Spleen (tissue), 11 donors: ENCODE data around the gene WDR41. TPM values are rescaled to one million over a fixed set of nuclear protein-coding genes. Genes with fewer than 3 reads are reported as not detected.

ENCODE experiments used
- DNase-seq: peaks from one replicate; pipeline ENCODE4 v3.0.0-alpha.2; 2020
- H3K27ac ChIP-seq, 8 donors: fragments of 200-600 bp; sonication (generic) in 7 of 8; 1 replicate in 4 of 8; 2 replicates in 4 of 8; pipeline versions ENCODE4 v1.5.0 to v1.8.0; 2016 to 2021; ENCODE audit warnings: inconsistent platforms in 4 of 8, mild to moderate bottlenecking in 4 of 8, moderate library complexity in 1 of 8
- H3K27me3 ChIP-seq, 7 donors: fragments of 200-600 bp; sonication (generic) in 6 of 7; replicated peaks in 1 of 7; 1 replicate in 4 of 7; 2 replicates in 3 of 7; pipeline versions ENCODE4 v1.5.0 to v1.8.0; 2016 to 2021; ENCODE audit warnings: inconsistent platforms in 3 of 7, mild to moderate bottlenecking in 1 of 7
- H3K36me3 ChIP-seq, 6 donors: fragments of 200-600 bp; sonication (generic) in 5 of 6; 1 replicate in 4 of 6; 2 replicates in 2 of 6; pipeline versions ENCODE4 v1.5.0 to v1.8.0; 2016 to 2021; ENCODE audit warnings: inconsistent platforms in 2 of 6
- H3K4me1 ChIP-seq, 6 donors: fragments of 200-600 bp; sonication (generic) in 5 of 6; 1 replicate in 3 of 6; 2 replicates in 3 of 6; pipeline versions ENCODE4 v1.5.0 to v1.8.0; 2016 to 2021; ENCODE audit warnings: inconsistent platforms in 3 of 6
- H3K4me3 ChIP-seq, 8 donors: fragments of 200-600 bp; sonication (generic) in 7 of 8; 1 replicate in 4 of 8; 2 replicates in 4 of 8; pipeline versions ENCODE4 v1.5.0 to v1.8.0; 2016 to 2021; ENCODE audit warnings: inconsistent platforms in 4 of 8, mild to moderate bottlenecking in 4 of 8, moderate library complexity in 2 of 8
- H3K9me3 ChIP-seq, 8 donors: fragments of 200-600 bp; sonication (generic) in 7 of 8; 1 replicate in 4 of 8; 2 replicates in 4 of 8; pipeline versions ENCODE4 v1.5.0 to v1.8.0; 2016 to 2021; ENCODE audit warnings: inconsistent platforms in 4 of 8
- CTCF ChIP-seq, 11 experiments: fragments of 200-600 bp in 7 of 11; fragments of 450-650 bp in 4 of 11; sonication (generic) in 4 of 11; IDR thresholded peaks in 8 of 11; conservative IDR thresholded peaks in 3 of 11; 1 replicate in 7 of 11; 2 replicates in 4 of 11; pipeline versions ENCODE4 v1.4.0 to v1.8.0; 2016 to 2021; ENCODE audit warnings: antibody characterized with exemption in 11 of 11, inconsistent platforms in 4 of 11, mild to moderate bottlenecking in 1 of 11
- POLR2A ChIP-seq, 3 donors: fragments of 450-650 bp; IDR thresholded peaks; one replicate each; pipeline ENCODE4 v1.5.1; 2017; ENCODE audit warnings: antibody characterized with exemption in 3 of 3, mild to moderate bottlenecking in 1 of 3
- POLR2AphosphoS5 ChIP-seq, 3 donors: sonication (generic); formaldehyde crosslinking; IDR thresholded peaks; one replicate each; pipeline ENCODE4 v1.5.1; 2017; ENCODE audit warnings: antibody characterized with exemption in 3 of 3
- WGBS, 5 donors: extraction: QIAGEN DNeasy Blood & Tissue Kit in 3 of 5; methylation state at CpG; one replicate each; pipeline versions ENCODE4 v1.1.5 to v1.1.7; 2013 to 2018; 5-methylcytosine and 5-hydroxymethylcytosine counted together
- intact Hi-C: fragments of 100-400 bp; cut with DNase I; formaldehyde crosslinking; loops from one replicate; pipeline ENCODE4 v1.15.0; 2023; ENCODE audit warnings: low total_unique reads
- polyA plus RNA-seq, 3 donors: library from polyadenylated mRNA; stranded (reverse); fragments of 200-250 nt; gene quantifications; one replicate each; pipeline ENCODE4 v1.2.1, GENCODE V29; 2013
- total RNA-seq, 7 donors: library from RNA; depleted of rRNA in 3 of 7; stranded (reverse); fragments of >200 nt in 3 of 7; fragmentation: NEBNext Ultra II Directional in 4 of 7; extraction: Animal tissue kit (Norgen Biotek cat#: 25700) in 4 of 7; gene quantifications; one replicate each; pipeline versions ENCODE4 v1.1.0 to v1.2.1, GENCODE V29; 2016 to 2021
- donor health status: healthy with polysubstance abuse.
- donor health status: DM: no; HTN: no; CAD: no; lungs with moderate emphysema.
- donor health status: DM: no; HTN: no; CAD: no.
- donor health status: Bipolar disorder and iron deficiency.
- donor health status: healthy.
- donor health status: DM: no; HTN: no; CAD: no.
- donor health status: DM: yes; HTN: yes; CAD: no.

The WDR41 gene
- total and polyA plus RNA-seq, 10 donors = 11.0 to 54.0 (median 35.7) TPM

DNA sequence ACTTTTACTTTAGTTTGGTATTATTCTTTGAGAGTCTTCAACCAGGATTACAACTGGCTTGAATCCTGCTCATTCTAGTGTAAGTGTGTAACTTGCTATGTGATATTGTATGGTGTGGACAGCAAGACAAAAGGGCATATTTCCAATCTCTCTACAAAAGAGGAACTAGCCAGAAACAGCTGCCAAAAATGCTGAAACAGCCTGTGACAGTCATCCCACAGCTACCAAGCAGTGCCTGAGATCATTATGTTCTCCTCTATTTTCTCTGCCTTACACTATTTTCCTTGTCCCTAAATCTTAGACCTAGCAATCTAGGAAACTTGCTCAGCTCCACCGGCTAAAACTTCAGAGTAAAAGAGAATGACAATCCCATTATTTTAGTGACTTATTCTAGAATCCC is 42.8 kb downstream of the WDR41 start:
- DNase-seq = no peak
- peaks cover 0 to 98% (median 26%) of the 10 kb centered on the region in 6 donors for H3K36me3 ChIP-seq
- no peaks in the 10 kb centered on the region for H3K27me3 ChIP-seq
- H3K27ac ChIP-seq = no peak overlapping the region
- intact Hi-C loops = no loop called here
- 43 to 73% (median 59%) methylated on average over 1 of the region's 1 CpG for WGBS, 5 donors
- no peak for TF ChIP-seq POLR2AphosphoS5 (IDR thresholded peaks at IDR 0.05)
- no peak for TF ChIP-seq CTCF (IDR thresholded peaks at IDR 0.05 in 8 of 11, conservative IDR thresholded peaks at IDR 0.05 in 3 of 11)
- no peak for TF ChIP-seq POLR2A (IDR thresholded peaks at IDR 0.05)
- H3K9me3 ChIP-seq = peaks cover 0 to 13% (median 6%) of the 10 kb centered on the region in 8 donors
- H3K4me1 ChIP-seq = no peaks in the 10 kb centered on the region
- H3K4me3 ChIP-seq = no peak overlapping the region

- 71 to 100% (median 92%) methylated on average over 1 of the region's 1 CpG for WGBS, 5 donors
- H3K27ac ChIP-seq = no peak overlapping the region
- no peak for DNase-seq
Measured at GRCh38 chr5:77448831-77449230, 43.3 kb downstream of the WDR41 start.

GRCh38 chr5:77444356-77444755 is 47.8 kb downstream of the WDR41 start:
- no peak overlapping the region for H3K27ac ChIP-seq
- DNase-seq = no peak
- peaks cover 0 to 96% (median 39%) of the 10 kb centered on the region in 6 donors for H3K36me3 ChIP-seq
- TF ChIP-seq CTCF (IDR thresholded peaks at IDR 0.05 in 8 of 11, conservative IDR thresholded peaks at IDR 0.05 in 3 of 11) (no peak), POLR2A (IDR thresholded peaks at IDR 0.05) (no peak), POLR2AphosphoS5 (IDR thresholded peaks at IDR 0.05) (no peak)
- H3K4me3 ChIP-seq = no peak overlapping the region
- 94 to 100% (median 96%) methylated on average over 1 of the region's 1 CpG for WGBS, 5 donors
- no peaks in the 10 kb centered on the region for H3K27me3 ChIP-seq
- H3K4me1 ChIP-seq = no peaks in the 10 kb centered on the region
- H3K9me3 ChIP-seq = peaks cover 0 to 13% (median 6%) of the 10 kb centered on the region in 8 donors
- intact Hi-C loops = no loop called here

More at GRCh38 chr5:77448831-77449230, 43.3 kb downstream of the WDR41 start:
- intact Hi-C loops = no loop called here
- H3K9me3 ChIP-seq = peaks cover 0 to 13% (median 6%) of the 10 kb centered on the region in 8 donors
- TF ChIP-seq CTCF (IDR thresholded peaks at IDR 0.05 in 8 of 11, conservative IDR thresholded peaks at IDR 0.05 in 3 of 11) = no peak
- no peak for TF ChIP-seq POLR2AphosphoS5 (IDR thresholded peaks at IDR 0.05)
- TF ChIP-seq POLR2A (IDR thresholded peaks at IDR 0.05) = no peak
- H3K27me3 ChIP-seq = no peaks in the 10 kb centered on the region
- no peaks in the 10 kb centered on the region for H3K4me1 ChIP-seq
- H3K36me3 ChIP-seq = peaks cover 0 to 98% (median 29%) of the 10 kb centered on the region in 6 donors
- H3K4me3 ChIP-seq = no peak overlapping the region

DNA sequence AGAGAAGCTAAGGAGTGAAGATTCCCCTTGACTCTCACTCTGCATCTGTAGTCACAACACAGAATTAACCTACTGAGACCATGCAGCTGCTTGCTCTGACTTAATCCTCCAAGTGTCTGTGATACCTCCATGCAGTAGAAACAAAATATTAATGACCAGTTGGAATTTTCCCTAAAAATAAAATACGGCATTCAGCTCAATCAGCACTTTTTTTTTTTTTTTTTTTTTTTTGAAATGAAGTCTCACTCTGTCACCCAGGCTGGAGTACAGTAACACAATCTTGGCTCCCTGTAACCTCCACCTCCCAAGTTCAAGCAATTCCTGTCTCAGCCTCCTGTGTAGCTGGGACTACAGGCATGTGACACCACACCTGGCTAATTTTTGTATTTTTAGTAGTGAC is 48.4 kb downstream of the WDR41 start:
- DNase-seq = no peak
- Histone ChIP-seq H3K4me3 (no peak overlapping the region), H3K27me3 (no peaks in the 10 kb centered on the region), H3K9me3 (peaks cover 0 to 13% (median 6%) of the 10 kb centered on the region in 8 donors), H3K36me3 (peaks cover 0 to 96% (median 35%) of the 10 kb centered on the region in 6 donors), H3K27ac (no peak overlapping the region), H3K4me1 (no peaks in the 10 kb centered on the region)
- TF ChIP-seq CTCF (IDR thresholded peaks at IDR 0.05 in 8 of 11, conservative IDR thresholded peaks at IDR 0.05 in 3 of 11) (no peak), POLR2A (IDR thresholded peaks at IDR 0.05) (no peak), POLR2AphosphoS5 (IDR thresholded peaks at IDR 0.05) (no peak)
- intact Hi-C loops = no loop called here
- WGBS, 5 donors = 83 to 98% (median 93%) methylated on average over 1 of the region's 1 CpG
